Measurements from ENCODE around the gene RAD21L1.

RAD21L1 gene

GRCh38 chr20:1225783-1226654, at the start of gene RAD21L1:
Gene RAD21L1 (plus strand): TSS chr20:1226044. CDS start chr20:1228454, 2,410 bp downstream.
- peak; percentile 54 to 94 (median 85) for DNase-seq

GRCh38 chr20:1177680-1178079, 48.2 kb upstream of the RAD21L1 start:
- peak in 2 of 3 donors; percentile 7 to 18 for DNase-seq

- no peak for DNase-seq
Observed at GRCh38 chr20:1178103-1178502, 47.7 kb upstream of the RAD21L1 start.

- DNase-seq = no peak
Observed at GRCh38 chr20:1178623-1179022, 47.2 kb upstream of the RAD21L1 start.

GRCh38 chr20:1180949-1181348, 44.9 kb upstream of the RAD21L1 start:
- DNase-seq = no peak

- peak; percentile 58 to 71 (median 67) for DNase-seq
Observed at GRCh38 chr20:1182106-1182505, 43.7 kb upstream of the RAD21L1 start.

GRCh38 chr20:1183153-1183552, 42.7 kb upstream of the RAD21L1 start:
- no peak for DNase-seq

GRCh38 chr20:1184260-1184637, 41.6 kb upstream of the RAD21L1 start:
- DNase-seq = no peak

GRCh38 chr20:1184638-1185315, 41.1 kb upstream of the RAD21L1 start, which contains the start of gene TMEM74B:
Gene TMEM74B (minus strand): TSS chr20:1184981. CDS start chr20:1183801, 1,180 bp downstream.
- DNase-seq = peak in 1 of 3 donors; percentile 11

GRCh38 chr20:1185316-1185741, 40.5 kb upstream of the RAD21L1 start:
- DNase-seq = peak in 1 of 3 donors; percentile 23

GRCh38 chr20:1185790-1186334, 40.0 kb upstream of the RAD21L1 start:
- DNase-seq = peak; percentile 58 to 78 (median 67)

- DNase-seq = no peak
Observed at GRCh38 chr20:1186367-1186991, 39.4 kb upstream of the RAD21L1 start.

- no peak for DNase-seq
Observed at GRCh38 chr20:1187605-1188171, 38.2 kb upstream of the RAD21L1 start.

GRCh38 chr20:1188347-1188746, 37.5 kb upstream of the RAD21L1 start:
- DNase-seq = no peak

- DNase-seq = no peak
Observed at GRCh38 chr20:1189827-1190226, 36.0 kb upstream of the RAD21L1 start.

- no peak for DNase-seq
Observed at GRCh38 chr20:1190847-1191246, 35.0 kb upstream of the RAD21L1 start.

- DNase-seq = no peak
Observed at GRCh38 chr20:1191299-1191698, 34.5 kb upstream of the RAD21L1 start.

GRCh38 chr20:1195226-1195625, 30.6 kb upstream of the RAD21L1 start:
- no peak for DNase-seq

GRCh38 chr20:1196634-1197033, 29.2 kb upstream of the RAD21L1 start:
- peak in 1 of 3 donors; percentile 32 for DNase-seq

- no peak for DNase-seq
Observed at GRCh38 chr20:1197801-1198200, 28.0 kb upstream of the RAD21L1 start.

GRCh38 chr20:1198751-1199150, 27.1 kb upstream of the RAD21L1 start:
- no peak for DNase-seq

GRCh38 chr20:1199212-1199873, 26.5 kb upstream of the RAD21L1 start:
- DNase-seq = no peak
